ENCODE data around the gene CFAP251.

CFAP251 gene

DNA sequence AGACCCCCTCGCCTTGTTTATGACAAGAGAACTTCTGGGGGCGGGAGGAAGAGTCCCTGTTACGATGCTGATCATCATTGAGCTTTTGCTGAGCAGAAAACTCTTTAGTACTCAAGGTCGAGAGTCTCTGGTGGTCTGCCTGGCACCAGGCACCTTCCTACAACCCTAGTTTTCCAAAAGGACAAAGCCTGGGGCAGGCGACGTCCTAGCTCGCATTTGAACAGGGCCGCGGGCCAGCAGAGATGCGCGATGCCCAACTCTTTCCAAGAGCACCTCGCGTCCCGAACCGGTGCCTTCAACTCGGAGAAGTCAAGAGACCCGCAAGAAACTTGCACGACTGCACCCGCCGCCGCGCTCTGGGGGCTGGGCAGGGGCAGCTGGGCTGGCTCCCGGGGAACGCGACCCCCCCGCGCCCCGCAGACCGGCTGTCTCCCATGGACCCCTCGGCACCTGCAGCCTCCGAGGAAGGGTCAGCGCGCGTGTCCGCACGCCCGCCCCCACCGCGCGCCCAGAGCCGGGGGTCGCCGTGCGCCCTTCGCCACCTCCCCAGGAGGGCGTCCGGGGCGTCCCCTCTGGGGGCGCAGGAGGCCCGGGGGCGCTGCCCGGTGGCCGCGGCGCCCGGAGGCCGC, 102.9 kb downstream of the CFAP251 start:
- TF ChIP-seq, protein P1, sequence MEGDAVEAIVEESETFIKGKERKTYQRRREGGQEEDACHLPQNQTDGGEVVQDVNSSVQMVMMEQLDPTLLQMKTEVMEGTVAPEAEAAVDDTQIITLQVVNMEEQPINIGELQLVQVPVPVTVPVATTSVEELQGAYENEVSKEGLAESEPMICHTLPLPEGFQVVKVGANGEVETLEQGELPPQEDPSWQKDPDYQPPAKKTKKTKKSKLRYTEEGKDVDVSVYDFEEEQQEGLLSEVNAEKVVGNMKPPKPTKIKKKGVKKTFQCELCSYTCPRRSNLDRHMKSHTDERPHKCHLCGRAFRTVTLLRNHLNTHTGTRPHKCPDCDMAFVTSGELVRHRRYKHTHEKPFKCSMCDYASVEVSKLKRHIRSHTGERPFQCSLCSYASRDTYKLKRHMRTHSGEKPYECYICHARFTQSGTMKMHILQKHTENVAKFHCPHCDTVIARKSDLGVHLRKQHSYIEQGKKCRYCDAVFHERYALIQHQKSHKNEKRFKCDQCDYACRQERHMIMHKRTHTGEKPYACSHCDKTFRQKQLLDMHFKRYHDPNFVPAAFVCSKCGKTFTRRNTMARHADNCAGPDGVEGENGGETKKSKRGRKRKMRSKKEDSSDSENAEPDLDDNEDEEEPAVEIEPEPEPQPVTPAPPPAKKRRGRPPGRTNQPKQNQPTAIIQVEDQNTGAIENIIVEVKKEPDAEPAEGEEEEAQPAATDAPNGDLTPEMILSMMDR (IDR thresholded peaks at IDR 0.05; ENCODE audit: low read depth, low read length, missing control alignments), result no peak
- peak overlapping the region; percentile 51 for H3K4me3 ChIP-seq (ENCODE audit: low read depth, low read length)
- no peak for DNase-seq (ENCODE audit: low read depth)
- in situ Hi-C loops (cut with HindIII; ENCODE audit: low sequenced_read_pairs), result no loop called here

DNA sequence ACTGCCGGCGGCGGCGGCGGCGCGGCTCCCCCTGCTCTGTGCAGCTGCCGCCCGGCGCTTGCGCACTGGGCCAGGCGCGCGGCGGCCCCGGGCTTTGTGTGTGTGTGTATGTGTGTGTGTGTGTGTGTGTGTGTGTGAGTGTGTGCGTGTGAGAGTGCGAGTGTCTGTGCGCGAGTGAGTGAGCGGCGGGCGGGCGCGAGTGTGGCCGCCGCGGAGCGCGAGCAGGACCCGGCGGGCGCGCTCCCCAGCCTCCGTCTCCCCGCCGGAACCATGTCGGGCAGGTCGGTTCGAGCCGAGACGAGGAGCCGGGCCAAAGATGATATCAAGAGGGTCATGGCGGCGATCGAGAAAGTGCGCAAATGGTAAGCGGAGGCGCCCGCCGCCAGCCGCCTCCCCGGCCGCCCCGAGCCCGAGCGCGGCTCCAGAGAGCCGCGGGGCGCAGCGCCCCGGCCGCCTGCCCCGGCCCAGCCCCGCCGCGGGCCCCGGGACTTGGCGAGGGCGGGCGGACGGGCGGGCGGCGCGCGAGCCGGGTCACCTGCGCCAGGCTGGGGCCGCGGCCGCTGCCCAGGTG, 103.5 kb downstream of the CFAP251 start, which contains the start of gene BCL7A:
Gene BCL7A (plus strand): TSS at position 63 of the 571 bp plus-strand sequence. CDS start 208 bp downstream, at position 271.
- in situ Hi-C loops (cut with HindIII; ENCODE audit: low sequenced_read_pairs), result no loop called here
- DNase-seq (ENCODE audit: low read depth), result peak; percentile 34
- H3K4me3 ChIP-seq (ENCODE audit: low read depth, low read length), result peak within 1 kb of the TSS; percentile 51
- TF ChIP-seq, protein P1 (IDR thresholded peaks at IDR 0.05; ENCODE audit: low read depth, low read length, missing control alignments), result no peak

DNA sequence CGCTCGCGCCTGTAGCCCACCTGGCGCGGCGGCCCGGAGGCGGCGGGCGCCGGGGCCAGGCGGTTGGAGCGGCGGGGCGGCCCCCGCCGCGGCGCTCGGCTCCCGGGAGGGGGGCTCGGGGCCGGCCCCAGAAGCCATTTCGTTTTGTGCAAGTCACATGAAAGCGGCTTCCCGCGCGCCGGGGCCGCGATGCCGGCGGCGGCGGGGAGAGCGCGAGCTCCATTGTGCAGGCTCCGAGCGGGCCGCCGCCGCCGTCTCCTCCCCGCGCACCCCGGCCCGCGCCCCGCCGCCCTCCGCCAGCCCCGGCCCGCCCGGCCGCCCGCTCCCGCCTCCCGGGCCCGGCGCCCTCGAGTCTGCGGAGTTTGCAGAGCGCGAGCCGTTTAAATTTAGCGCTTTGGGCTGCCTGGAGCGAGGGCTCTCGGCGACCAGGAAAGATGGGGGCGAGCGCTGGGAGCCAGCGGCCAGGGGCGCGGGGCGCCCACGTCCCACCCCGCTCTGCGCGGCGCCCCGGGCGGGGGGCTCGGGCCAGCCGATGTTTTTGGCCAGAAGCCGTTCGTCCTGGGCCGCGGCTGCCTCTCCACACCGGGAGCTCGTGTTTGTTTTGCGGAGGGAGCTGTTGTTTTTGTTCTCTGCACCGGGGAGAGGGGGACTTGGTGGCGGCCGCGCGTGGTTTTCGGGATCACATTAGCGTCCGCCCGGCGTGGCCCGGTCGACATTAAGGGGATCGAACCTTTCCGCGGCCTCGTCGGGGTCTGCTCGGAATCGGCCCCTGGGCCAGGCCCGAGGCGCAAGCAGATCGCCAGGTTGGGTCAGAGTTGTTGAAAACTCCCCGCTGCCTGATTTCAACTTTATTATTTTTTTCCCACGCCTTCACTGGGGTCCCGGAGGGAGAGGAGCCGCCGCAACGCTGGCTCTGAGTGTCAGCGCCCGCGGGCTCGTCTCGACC, 104.3 kb downstream of the CFAP251 start:
- in situ Hi-C loops (cut with HindIII; ENCODE audit: low sequenced_read_pairs), result no loop called here
- H3K4me3 ChIP-seq (ENCODE audit: low read depth, low read length), result peak overlapping the region; percentile 51
- DNase-seq (ENCODE audit: low read depth), result no peak

DNA sequence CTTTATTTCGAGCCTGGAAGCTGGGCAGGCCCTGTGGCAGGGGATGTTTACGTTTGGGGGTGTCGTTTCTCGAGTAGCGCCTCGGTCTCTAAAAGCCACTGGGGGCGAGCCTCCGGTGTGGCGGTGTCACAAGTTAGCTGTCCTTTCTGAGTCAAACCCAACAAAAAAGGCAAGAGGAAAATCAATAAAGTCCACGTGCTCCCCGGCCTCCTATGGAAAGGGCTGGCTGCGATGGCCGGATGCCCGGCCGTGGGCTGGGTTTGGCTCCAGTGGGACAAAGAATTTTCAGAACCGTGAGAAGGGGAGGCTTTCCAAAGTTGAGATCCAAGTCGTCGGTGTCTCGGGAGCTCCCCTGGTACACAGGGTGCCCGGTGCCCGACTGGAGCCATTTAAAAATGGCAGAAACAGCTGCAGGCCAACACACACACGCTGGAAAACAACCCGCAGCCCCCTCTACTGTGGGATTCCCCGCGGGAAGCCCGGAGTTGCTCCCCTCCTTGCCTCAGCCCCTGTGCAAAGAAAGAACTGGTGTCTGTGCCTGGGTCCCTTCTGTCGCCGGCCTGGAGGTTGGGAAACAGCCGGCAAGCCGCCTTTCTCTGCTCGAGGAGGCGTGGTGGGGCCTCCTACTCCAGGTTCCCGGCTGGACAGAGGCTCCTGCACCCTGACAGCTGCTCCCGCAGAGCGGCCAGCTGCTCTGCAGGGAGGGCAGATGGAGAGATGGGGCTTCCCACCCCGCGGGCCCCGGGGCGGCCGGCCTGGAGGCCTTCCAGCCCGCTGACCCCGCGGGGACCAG, 105.1 kb downstream of the CFAP251 start:
- TF ChIP-seq, protein P1 (IDR thresholded peaks at IDR 0.05; ENCODE audit: low read depth, low read length, missing control alignments), result no peak
- in situ Hi-C loops (cut with HindIII; ENCODE audit: low sequenced_read_pairs), result no loop called here
- peak overlapping the region; percentile 51 for H3K4me3 ChIP-seq (ENCODE audit: low read depth, low read length)
- DNase-seq (ENCODE audit: low read depth), result peak; percentile 34

More for the DNA sequence above, 104.3 kb downstream of the CFAP251 start:
- TF ChIP-seq, protein P1 (IDR thresholded peaks at IDR 0.05; ENCODE audit: low read depth, low read length, missing control alignments), result no peak

DNA sequence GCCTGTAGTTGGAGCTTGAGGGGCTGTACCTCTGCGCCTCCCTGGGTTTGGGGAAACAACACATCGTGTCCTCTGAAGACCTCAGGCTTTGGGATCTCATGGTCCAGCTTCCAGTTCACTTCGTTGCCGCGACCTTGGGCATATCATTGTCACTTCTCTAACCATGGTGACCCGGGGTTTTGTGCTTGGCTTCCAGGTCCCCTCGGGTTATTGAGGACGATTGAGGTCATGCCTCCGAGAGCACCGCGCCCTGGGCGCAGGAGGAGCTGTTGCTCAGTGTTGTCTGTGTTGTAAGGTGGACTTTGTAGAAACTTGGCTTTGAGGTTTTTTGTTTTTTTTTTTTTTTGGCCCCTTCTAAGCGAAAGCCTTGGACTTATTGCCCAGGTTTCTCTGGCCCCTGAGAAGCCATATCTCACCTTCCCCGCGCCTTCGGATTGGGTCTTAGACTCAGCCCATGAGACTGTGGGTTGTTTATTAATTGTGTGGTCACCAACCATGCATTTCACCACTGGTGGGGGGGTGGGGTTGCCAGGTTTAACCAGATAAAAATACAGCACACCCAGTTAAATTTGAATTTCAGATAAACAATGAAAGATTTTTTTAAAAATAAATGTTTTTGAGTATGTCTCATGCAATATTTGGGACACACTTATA, 105.9 kb downstream of the CFAP251 start:
- TF ChIP-seq, protein P1 (IDR thresholded peaks at IDR 0.05; ENCODE audit: low read depth, low read length, missing control alignments), result no peak
- in situ Hi-C loops (cut with HindIII; ENCODE audit: low sequenced_read_pairs), result no loop called here
- peak overlapping the region; percentile 51 for H3K4me3 ChIP-seq (ENCODE audit: low read depth, low read length)
- DNase-seq (ENCODE audit: low read depth), result no peak
